Gastroesophageal sphincter (tissue), 3 donors: ENCODE results near the gene TMEM101.

Source experiments
- POLR2A ChIP-seq, 2 donors: fragments of 450-650 bp; IDR thresholded peaks; one replicate each; pipeline ENCODE4 v1.6.1; 2017; ENCODE audit warnings: antibody characterized with exemption in 2 of 2, mild to moderate bottlenecking in 2 of 2, moderate library complexity in 1 of 2
- TF ChIP-seq, protein P1 (sequence below), 4 experiments: fragments of 200-600 bp in 2 of 4; fragments of 450-650 bp in 2 of 4; sonication (generic) in 1 of 4; IDR thresholded peaks; one replicate each; pipeline ENCODE4 v1.5.1; 2017 to 2019; ENCODE audit warnings: antibody characterized with exemption in 4 of 4, mild to moderate bottlenecking in 2 of 4, moderate library complexity in 2 of 4

DNA sequence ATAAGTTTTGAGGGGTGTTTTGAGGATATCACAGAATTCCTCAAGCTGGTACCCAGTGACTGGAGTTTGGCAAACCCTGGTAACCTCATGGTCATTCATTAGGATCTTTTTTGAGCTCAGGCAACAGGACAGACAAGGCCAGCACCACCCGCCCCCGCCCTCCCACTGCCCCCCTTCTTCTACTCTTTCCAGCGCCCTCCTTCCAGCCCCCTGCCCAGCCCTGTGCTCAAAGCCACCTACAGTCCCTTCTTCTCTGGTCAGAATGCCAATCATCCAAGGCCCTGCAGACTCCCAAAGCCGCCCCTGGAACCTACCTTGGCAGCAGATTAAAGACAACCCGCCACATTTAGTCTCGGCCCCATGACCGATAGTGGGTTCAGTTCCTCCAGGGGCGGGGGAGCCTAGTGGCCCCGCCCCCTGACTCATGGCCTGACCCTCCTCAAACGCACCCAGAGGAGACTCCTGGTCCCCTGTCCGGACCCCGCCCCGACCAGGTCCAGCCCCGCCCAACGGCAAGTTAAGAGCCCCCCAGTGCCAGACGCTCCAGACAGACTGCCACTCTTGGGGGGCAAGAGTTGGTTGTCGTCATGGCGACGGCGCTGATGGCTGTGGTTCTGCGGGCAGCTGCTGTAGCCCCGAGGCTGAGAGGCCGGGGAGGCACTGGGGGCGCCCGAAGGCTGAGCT lies 10.5 kb downstream of the TMEM101 start, which contains the start of gene NAGS:
- TF ChIP-seq, protein P1, sequence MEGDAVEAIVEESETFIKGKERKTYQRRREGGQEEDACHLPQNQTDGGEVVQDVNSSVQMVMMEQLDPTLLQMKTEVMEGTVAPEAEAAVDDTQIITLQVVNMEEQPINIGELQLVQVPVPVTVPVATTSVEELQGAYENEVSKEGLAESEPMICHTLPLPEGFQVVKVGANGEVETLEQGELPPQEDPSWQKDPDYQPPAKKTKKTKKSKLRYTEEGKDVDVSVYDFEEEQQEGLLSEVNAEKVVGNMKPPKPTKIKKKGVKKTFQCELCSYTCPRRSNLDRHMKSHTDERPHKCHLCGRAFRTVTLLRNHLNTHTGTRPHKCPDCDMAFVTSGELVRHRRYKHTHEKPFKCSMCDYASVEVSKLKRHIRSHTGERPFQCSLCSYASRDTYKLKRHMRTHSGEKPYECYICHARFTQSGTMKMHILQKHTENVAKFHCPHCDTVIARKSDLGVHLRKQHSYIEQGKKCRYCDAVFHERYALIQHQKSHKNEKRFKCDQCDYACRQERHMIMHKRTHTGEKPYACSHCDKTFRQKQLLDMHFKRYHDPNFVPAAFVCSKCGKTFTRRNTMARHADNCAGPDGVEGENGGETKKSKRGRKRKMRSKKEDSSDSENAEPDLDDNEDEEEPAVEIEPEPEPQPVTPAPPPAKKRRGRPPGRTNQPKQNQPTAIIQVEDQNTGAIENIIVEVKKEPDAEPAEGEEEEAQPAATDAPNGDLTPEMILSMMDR (IDR thresholded peaks at IDR 0.05) = no peak
- no peak for TF ChIP-seq POLR2A (IDR thresholded peaks at IDR 0.05)
